ENCODE measurements around the gene RIPK1. TPM values are rescaled to one million over a fixed set of nuclear protein-coding genes. Genes with fewer than 3 reads are reported as not detected.
"Not testable (repeated sequence)": the region's sequence is repeated elsewhere in the genome, so short reads cannot be mapped to it uniquely, and the experiment has no call there.

Gene RIPK1
- total and polyA plus RNA-seq, 9 of the 15 experiments (the other 6 are each of a cell fraction or from before 2014, with no cell fraction given): 3.8 to 24.9 (median 17.7) TPM

DNA sequence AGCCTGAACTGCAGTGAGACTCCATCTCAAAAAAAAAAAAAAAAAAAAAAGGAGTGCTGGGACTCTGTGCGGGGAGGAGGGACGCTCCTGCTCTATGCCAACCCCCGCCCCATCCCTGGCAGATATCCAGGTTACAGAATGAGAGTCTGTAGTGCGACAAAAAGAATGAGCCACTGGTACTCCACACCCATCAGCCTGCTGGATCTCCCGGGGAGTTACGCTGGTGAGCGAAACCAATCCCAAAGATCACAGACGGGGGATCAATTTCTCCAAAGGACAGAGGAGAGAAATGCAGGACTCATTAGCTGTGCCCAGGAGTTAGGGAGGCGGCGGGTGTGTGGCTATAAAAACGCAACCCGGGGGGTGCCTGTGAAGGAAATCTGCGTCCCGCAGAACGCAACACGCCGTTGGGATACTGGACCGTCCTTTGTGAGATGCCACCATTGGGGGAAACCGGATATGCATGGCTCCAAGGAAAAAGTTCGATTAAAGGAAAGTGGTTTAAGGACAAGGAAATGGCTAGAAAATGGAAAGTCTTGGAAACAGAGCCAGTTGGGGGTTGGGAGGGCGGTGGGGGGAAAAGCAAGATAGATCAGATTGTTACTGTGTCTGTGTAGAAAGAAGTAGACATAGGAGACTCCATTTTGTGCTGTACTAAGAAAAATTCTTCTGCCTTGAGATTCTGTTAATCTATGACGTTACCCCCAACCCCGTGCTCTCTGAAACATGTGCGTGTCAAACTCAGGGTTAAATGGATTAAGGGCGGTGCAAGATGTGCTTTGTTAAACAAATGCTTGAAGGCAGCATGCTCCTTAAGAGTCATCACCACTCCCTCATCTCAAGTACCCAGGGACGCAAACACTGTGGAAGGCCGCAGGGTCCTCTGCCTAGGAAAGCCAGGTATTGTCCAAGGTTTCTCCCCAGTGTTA is 13.8 kb upstream of the RIPK1 start (continued):
- TF ChIP-seq HDAC2 (IDR thresholded peaks at IDR 0.05) (0 out of 2 replicates have a peak, but pooled peaks have one; percentile 28), TEAD4 (CRISPR knock-in tag; IDR thresholded peaks at IDR 0.05; ENCODE audit: borderline replicate concordance) (0 out of 2 replicates have a peak, but pooled peaks have one; percentile 22), CXXC5 (CRISPR knock-in tag; IDR thresholded peaks at IDR 0.05) (peak; percentile 72), BCOR (IDR thresholded peaks at IDR 0.05) (0 out of 2 replicates have a peak, but pooled peaks have one; percentile 3), L3MBTL2 (IDR thresholded peaks at IDR 0.05) (peak; percentile 58), ADNP (tag; IDR thresholded peaks at IDR 0.05) (peak; percentile 97), ZNF79 (CRISPR knock-in tag; IDR thresholded peaks at IDR 0.05; ENCODE audit: low read depth) (peak; percentile 27; the same call in 1 of the 2 replicates), FOXP1 (CRISPR knock-in tag; IDR thresholded peaks at IDR 0.05) (peak; percentile 57; the same call in 1 of the 2 replicates), ARNT (IDR thresholded peaks at IDR 0.05) (0 out of 4 replicates have a peak, but pooled peaks of 1 of the 2 experiments have one; percentile 24), ZNF311 (CRISPR knock-in tag; IDR thresholded peaks at IDR 0.05) (peak; percentile 94)
- not testable (repeated sequence) for TF ChIP-seq TEAD4 (IDR thresholded peaks at IDR 0.05; ENCODE audit: low read length)
- TF ChIP-seq, protein P1, sequence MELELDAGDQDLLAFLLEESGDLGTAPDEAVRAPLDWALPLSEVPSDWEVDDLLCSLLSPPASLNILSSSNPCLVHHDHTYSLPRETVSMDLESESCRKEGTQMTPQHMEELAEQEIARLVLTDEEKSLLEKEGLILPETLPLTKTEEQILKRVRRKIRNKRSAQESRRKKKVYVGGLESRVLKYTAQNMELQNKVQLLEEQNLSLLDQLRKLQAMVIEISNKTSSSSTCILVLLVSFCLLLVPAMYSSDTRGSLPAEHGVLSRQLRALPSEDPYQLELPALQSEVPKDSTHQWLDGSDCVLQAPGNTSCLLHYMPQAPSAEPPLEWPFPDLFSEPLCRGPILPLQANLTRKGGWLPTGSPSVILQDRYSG (tag; conservative IDR thresholded peaks at IDR 0.05; ENCODE audit: low read depth): peak; percentile 77
- TF ChIP-seq, protein P2, sequence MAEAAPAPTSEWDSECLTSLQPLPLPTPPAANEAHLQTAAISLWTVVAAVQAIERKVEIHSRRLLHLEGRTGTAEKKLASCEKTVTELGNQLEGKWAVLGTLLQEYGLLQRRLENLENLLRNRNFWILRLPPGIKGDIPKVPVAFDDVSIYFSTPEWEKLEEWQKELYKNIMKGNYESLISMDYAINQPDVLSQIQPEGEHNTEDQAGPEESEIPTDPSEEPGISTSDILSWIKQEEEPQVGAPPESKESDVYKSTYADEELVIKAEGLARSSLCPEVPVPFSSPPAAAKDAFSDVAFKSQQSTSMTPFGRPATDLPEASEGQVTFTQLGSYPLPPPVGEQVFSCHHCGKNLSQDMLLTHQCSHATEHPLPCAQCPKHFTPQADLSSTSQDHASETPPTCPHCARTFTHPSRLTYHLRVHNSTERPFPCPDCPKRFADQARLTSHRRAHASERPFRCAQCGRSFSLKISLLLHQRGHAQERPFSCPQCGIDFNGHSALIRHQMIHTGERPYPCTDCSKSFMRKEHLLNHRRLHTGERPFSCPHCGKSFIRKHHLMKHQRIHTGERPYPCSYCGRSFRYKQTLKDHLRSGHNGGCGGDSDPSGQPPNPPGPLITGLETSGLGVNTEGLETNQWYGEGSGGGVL (CRISPR knock-in tag; IDR thresholded peaks at IDR 0.05): peak; percentile 38; the same call in 1 of the 2 replicates
- TF ChIP-seq, protein P3, sequence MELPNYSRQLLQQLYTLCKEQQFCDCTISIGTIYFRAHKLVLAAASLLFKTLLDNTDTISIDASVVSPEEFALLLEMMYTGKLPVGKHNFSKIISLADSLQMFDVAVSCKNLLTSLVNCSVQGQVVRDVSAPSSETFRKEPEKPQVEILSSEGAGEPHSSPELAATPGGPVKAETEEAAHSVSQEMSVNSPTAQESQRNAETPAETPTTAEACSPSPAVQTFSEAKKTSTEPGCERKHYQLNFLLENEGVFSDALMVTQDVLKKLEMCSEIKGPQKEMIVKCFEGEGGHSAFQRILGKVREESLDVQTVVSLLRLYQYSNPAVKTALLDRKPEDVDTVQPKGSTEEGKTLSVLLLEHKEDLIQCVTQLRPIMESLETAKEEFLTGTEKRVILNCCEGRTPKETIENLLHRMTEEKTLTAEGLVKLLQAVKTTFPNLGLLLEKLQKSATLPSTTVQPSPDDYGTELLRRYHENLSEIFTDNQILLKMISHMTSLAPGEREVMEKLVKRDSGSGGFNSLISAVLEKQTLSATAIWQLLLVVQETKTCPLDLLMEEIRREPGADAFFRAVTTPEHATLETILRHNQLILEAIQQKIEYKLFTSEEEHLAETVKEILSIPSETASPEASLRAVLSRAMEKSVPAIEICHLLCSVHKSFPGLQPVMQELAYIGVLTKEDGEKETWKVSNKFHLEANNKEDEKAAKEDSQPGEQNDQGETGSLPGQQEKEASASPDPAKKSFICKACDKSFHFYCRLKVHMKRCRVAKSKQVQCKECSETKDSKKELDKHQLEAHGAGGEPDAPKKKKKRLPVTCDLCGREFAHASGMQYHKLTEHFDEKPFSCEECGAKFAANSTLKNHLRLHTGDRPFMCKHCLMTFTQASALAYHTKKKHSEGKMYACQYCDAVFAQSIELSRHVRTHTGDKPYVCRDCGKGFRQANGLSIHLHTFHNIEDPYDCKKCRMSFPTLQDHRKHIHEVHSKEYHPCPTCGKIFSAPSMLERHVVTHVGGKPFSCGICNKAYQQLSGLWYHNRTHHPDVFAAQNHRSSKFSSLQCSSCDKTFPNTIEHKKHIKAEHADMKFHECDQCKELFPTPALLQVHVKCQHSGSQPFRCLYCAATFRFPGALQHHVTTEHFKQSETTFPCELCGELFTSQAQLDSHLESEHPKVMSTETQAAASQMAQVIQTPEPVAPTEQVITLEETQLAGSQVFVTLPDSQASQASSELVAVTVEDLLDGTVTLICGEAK (IDR thresholded peaks at IDR 0.05): peak; percentile 5; the same call in 1 of the 2 replicates
- TF ChIP-seq, protein P3 (CRISPR knock-in tag; IDR thresholded peaks at IDR 0.05): not testable (repeated sequence)
